Left kidney (tissue), 2 donors: ENCODE results near the gene NCOA7. TPM values are rescaled to one million over a fixed set of nuclear protein-coding genes. Genes with fewer than 3 reads are reported as not detected.
A peak's percentile ranks its signal among the peaks of the same experiment; 100 is the strongest.

ENCODE experiments used
- DNase-seq: peaks from one replicate; pipeline ENCODE4 v3.0.0-alpha.2; 2013
- polyA plus RNA-seq: library from polyadenylated mRNA; unstranded; fragments of 120-200 nt; gene quantifications from one replicate; pipeline ENCODE4 v1.2.1, GENCODE V29; 2013; ENCODE audit not compliant: insufficient read length

NCOA7 gene
- polyA plus RNA-seq, 1 donor, result 59.3 TPM

DNA sequence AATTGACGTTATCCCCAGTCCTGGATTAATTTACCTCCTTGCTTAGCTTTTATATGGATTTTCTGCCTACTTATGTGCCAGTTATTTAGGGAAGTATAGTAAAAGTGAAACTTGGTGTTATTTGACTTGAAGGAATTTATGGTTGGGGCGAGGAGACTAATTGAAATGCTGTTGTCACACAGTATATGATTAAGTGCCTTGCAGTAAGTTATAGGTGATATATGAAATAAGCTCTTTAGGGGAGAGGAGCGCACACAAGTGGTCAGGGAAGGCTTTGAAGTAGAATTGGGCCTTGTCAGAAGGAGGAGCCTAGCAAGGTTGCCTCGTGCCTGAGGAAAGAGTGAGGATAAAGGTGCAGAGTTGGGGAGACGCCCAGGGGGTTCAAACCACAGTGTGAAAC lies 20.5 kb downstream of the NCOA7 start:
- DNase-seq, result no peak

DNA sequence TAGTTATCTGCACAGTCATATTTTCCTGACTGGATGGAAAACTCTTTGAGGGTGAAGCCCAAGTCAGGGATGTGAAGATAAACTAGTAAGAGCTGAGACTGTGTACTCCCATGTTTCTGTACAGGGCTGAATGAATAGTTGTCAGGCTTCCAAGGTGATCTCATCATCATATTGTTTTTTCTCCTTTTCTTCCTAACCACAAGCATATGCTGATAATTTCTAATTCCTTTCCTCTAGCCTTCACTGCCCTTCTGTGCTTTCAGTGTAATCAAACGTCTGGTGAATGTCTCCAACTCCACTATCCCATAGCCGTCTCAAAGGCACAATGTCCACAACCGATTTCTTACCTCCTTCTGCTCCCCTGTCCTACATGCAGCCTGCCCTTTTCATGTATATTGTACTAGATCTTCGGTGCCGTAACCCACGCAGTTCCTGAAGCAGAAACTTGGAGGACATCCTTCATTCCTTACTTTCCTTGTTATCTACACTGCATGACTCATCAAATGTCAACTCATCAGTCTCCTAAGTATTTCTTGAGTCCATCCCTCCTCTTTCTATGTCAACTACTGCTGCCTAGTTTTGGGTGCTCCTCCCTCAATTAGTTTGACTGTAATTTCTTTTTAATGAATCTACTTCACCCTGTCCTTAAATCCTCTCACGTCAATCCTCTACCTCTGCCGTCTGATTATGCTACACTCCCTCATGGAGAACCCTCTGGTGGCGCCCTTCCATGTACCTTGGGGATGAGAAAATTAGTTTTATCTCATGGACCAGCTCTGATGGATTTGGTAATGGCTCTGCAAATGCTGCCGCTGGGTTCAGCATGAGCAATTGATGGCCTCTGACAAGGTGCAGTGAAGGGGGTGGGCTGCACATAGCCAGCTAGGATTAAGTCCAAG lies 21.9 kb downstream of the NCOA7 start:
- DNase-seq, result no peak

- DNase-seq, result no peak
Measured at GRCh38 chr6:125814481-125814880, 23.7 kb downstream of the NCOA7 start.

DNA sequence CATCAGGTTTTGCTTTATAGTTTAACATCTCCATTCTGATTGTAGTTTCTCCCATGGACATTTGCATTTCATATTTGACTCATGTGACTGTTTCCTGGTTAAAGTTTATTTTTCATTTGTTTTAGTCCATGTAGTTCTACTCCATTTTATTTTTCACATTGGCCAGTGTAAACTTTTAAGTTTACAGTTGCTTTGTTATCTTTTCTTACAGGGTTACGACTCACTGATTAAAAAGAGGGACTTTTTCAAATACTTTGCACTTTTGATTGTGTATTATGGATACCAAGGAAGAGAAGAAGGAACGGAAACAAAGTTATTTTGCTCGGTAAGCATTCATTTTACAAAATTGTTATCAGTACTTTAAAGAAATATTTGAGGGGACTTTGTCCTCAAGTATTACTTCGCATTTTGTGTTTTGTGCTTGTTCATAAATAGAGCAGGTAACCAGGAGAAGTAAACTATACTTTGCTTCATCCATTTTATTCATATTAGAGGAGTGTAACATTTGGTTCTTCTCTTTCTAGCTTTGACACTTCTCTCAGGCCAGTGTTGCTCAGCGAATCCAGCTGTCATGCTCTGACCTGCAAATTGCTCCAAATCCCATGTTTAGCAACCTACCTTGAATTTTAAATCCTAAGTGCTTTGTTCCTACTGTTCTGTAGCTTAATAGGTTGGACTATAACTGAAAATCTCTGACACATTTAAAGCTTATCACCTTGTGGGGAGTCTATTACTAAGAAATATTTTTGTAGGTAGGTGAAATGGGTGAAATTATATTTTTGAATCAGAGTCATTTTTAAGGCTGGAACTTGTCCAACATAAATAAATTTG lies 24.5 kb downstream of the NCOA7 start:
- no peak for DNase-seq

- no peak for DNase-seq
Measured at GRCh38 chr6:125816828-125817280, 26.1 kb downstream of the NCOA7 start.

DNA sequence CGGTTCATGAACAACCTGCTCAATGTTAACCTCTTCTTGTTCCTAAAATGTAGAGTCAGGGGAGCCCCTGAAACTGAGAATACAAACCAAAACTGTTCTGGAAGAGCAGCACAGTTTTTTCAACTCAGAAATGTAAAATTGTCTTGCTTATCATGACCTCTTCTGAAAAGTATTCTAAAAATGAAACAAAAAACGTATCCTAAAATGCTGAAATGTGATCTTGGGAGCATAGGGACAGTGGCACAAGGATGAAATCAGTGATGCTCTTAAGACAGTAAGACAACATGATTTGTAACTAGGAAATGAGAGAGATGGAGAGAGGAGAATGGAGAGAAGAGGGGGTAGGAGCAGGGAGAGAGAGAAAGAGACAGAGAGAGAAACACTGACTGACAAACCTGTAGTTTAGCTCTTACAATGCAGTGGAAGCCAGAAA lies 27.5 kb downstream of the NCOA7 start:
- no peak for DNase-seq

DNA sequence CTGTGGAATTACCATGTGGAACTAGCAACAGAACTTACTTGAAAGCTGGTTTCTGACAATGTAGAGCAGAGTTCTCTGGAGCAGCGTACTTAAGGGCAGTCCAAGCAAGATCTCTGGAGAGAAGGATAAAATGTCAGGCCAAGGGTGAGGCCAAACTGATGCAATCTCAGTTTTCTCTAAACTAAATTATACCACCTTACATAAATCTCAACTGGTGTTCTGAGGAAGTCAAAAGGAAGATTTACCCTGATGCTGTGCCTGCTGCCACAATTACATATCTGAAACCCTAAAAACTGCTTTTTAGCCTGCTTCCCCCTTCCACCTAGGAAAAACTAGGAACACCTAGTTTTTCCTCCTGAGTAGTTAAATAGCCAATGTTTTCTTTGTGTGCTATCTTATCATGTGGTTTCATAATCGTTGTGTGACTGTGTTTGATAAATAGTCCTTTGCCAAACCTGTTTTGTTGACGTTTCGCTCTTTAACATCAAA lies 28.1 kb downstream of the NCOA7 start:
- DNase-seq, result no peak

DNA sequence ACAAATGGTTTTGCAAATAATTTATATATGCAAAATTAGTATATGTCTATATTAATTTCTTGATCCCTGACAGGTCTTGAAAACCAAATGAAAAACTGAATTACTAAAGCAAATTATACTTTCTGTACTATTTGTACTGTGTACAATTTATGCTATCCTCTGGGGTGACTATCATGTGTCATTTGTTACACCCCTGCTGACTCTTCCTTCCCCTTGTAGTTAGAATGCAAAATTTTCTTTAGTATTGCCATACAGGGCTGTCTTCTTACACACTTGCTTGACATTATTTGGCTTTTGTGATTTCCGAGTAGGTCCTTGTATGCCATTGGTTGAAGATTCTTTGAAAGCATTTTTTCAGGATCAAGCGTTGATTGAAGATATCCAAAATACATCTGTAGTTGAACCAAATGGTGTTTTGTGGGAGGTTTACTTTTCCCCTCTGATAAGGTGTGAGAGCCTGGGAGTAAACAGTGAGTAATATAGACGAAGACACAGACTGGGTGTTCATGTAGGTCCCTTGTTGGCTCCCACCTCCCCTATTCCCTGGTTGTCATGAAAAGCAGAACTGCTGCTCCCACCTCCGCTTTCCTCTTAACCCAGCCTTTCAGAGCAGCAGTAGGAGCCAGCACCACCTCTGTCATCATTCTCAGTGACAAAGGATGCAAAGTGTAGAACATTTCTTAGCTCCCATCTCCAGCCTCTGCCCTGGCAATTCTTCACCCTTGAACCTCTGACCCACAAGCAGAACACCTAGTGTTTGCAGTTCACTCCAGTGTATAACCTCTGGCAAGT lies 29.0 kb downstream of the NCOA7 start:
- DNase-seq, result no peak

- DNase-seq, result peak; percentile 36
Measured at GRCh38 chr6:125821825-125822281, 31.1 kb downstream of the NCOA7 start.

DNA sequence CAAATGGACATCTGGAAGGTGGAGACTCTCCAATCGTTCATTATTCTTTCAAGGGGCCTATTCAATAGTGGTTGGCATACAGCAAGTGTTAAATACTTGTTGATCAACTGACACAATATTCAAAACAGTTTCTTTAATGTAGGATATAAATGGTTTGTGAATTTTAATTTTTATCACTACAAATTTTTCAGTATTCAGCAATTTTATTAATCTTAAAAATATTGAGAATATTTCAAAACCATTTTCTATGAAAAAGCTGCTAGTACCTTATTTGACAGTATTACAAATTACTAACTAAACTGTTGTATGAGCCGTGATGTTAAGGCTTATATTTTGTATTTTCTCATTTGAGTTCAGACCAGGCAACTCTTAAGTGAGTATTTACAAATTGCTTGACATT lies 32.4 kb downstream of the NCOA7 start:
- no peak for DNase-seq

DNA sequence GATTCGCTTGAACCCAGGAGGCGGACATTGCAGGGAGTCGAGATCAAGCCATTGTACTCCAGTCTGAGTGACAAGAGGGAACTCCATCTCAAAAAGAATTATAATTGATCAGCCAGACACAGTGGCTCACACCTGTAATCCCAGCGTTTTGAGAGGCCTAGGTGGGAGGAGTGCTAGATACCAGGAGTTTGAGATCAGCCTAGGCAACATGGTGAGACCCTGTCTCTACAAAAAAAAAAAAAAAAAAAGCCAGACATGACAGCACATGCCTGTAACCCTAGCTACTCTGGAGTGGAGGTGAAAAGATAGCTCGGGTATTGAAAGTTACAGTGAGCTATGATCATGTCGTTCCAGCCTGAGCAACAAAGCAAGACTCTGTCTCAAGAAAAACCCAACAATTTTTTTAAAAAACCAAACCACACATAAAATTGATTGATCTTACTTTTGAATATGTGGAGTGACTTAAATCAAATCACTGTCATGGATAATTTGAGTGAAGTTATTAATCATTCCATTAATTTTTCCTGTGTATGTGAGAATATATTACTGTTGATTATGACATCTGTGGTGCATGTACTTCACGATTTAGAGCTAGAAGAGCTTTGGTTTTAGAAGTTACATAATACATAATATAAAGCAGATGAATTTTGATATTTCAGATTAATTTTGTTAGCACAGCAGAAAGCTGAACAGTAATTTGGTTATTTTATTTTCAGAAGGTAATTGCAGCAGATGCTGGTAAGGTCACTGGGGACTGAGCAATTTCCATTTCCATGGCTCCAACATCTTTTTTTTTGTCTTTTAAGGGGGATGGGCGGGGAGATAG lies 34.4 kb downstream of the NCOA7 start:
- no peak for DNase-seq

DNA sequence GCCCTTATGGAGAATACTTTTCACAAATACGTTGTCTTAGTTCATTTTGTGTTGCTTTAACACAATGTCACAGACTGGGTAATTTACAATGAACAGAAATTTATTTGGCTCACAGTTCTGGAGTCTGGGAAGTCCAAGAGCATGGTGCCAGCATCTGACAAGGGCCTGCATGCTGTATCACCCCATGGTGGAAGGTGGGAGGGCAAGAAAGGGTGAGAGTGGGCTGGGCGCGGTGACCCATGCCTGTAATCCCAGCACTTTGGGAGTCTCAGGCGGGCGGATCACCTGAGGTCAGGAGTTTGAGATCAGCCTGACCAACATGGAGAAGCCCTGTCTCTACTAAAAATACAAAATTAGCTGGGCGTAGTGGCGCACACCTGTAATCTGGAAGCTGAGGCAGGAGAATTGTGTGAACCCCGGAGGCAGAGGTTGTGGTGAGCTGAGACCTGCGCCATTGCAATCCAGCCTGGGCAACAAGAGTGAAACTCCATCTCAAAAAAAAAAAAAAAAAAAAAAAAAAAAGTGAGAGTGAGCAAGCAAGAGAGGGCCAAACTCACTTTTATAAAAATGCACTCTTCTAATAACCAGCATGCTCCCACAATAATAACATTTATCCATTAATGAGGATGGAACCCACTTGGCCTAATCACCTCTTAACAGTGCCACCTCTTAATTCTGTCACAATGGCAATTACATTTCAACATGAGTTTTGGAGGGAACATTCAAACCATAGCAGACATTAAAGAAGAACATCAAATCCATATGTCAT lies 36.1 kb downstream of the NCOA7 start:
- no peak for DNase-seq

GRCh38 chr6:125827788-125828320 lies 37.1 kb downstream of the NCOA7 start:
- DNase-seq, result no peak

GRCh38 chr6:125828476-125829039 lies 37.8 kb downstream of the NCOA7 start:
- DNase-seq, result no peak

GRCh38 chr6:125829433-125829832 lies 38.7 kb downstream of the NCOA7 start:
- no peak for DNase-seq

GRCh38 chr6:125831659-125832058 lies 40.9 kb downstream of the NCOA7 start:
- DNase-seq, result no peak

GRCh38 chr6:125832391-125833117 lies 41.8 kb downstream of the NCOA7 start:
- DNase-seq, result no peak

DNA sequence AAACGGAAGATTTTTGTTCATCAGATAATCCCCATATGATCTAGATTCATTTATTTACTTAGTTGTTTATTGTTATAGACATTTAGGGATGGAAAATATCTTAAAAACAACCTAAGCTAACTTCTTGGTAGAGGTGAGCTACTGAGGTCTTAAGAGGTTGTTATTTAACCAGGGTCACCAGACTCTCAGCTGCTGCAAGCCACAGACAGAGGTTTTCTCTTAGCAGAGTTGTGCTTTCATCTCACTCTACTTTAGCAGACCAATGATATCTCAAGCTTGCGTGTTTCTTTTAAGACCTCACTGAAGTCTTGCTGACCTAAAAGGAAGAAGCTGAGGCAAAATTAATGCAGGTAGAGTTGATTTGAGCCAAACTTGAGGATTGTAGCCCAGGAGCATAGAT lies 43.6 kb downstream of the NCOA7 start:
- DNase-seq, result no peak

DNA sequence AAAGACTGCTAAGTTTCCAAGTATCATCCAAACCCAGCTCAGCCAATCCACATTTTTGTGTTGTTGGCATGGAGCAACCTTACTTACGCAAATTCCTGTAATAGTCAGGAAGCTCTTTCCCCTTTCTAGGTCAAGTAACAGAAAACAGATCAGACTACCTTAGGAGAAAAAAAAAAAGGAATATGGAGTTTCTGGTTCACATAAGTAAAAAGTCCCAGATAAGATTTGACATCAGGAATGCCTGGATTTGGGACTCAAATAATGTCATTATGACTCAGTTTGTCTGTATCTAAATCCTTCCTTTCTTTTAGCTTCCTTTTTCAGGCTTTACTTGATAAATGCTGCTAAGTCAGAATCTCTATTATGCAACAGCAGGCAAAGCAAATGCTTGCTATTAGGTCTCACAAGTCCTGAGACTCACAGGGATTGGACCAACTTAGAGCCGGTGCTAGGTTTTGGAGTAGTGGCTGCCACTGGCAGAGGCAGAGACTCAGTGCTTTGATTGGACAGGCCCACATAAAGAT lies 44.5 kb downstream of the NCOA7 start:
- no peak for DNase-seq
